Right renal pelvis (tissue), 4 donors: Measurements from ENCODE around the gene P2RY4. TPM values are rescaled to one million over a fixed set of nuclear protein-coding genes. Genes with fewer than 3 reads are reported as not detected.
"Not testable (repeated sequence)": the region's sequence is repeated elsewhere in the genome, so short reads cannot be mapped to it uniquely, and the experiment has no call there.

Source experiments
- DNase-seq, 4 donors: peaks; one replicate each; pipeline ENCODE4 v3.0.0-alpha.2; 2013; ENCODE audit warnings: low read depth in 4 of 4, low spot score in 3 of 4, missing footprints in 1 of 4
- polyA plus RNA-seq, 4 donors: library from polyadenylated mRNA; unstranded; fragments of 120-200 nt; gene quantifications; one replicate each; pipeline ENCODE4 v1.2.1, GENCODE V29; 2013; ENCODE audit not compliant: insufficient read length in 4 of 4

Gene P2RY4
- polyA plus RNA-seq, result under 1 TPM in 3 of 4 donors, not detected in 1; 0.18 to 0.33 (median 0.21) TPM

GRCh38 chrX:70260104-70260503 lies at the start of gene P2RY4:
TSS of gene P2RY4 (minus strand) at chrX:70260204. CDS start at chrX:70259624, 580 bp downstream.
- no peak for DNase-seq

DNA sequence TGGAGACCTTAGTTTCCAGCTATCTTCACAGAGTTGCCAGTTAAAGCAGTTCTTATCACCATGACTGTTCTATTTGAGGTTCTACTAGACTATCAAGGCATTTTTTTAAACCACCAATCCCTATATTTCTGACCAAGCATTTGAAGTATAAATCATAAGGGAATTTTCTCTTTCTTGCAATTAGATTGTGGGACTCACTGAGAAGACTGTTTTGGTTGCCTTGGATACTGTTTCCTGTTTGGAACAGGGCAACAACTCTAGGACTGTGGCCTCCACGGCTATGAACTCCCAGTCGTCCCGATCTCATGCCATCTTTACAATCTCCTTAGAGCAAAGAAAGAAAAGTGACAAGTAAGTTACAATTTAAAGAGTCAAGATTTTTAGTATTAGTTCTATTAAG lies 41.7 kb upstream of the P2RY4 start:
- DNase-seq, result no peak

GRCh38 chrX:70293621-70294020 lies 33.6 kb upstream of the P2RY4 start:
- DNase-seq, result no peak

DNA sequence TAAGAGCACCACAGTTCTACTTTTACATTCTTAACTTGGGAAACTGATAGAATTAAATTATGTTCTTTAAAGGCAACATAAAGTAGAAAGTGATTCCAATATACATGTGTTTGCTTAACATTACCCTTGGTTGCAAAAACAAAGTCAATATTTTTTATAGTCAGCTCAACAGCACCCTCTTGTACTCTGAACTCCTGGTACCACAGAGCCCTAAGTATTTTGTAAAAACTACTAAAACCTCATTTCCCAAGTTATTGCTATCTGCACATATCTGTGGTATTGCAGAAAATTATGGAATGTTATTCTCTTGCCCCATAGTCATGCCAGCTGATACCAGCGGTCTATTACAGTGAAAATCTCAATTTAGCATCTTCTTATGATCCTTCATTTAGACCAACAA lies 32.8 kb upstream of the P2RY4 start:
- DNase-seq, result no peak

- peak; percentile 53 to 67 (median 60) for DNase-seq
These were observed 30.1 kb upstream of the P2RY4 start, which contains the start of the genes KIF4A and PDZD11 for GRCh38 chrX:70289793-70290770. TSS of gene KIF4A (plus strand) at chrX:70290104. CDS start at chrX:70290459, 355 bp downstream. TSS of gene PDZD11 (minus strand) at chrX:70289927. CDS start at chrX:70289341, 586 bp downstream.

- DNase-seq, result no peak
These were observed 29.3 kb upstream of the P2RY4 start for GRCh38 chrX:70289168-70289792.

GRCh38 chrX:70281951-70282350 lies 21.9 kb upstream of the P2RY4 start, which contains the start of gene RAB41:
TSS of gene RAB41 (plus strand) at chrX:70282172. CDS start at chrX:70282218, 46 bp downstream.
- no peak for DNase-seq

- no peak for DNase-seq
These were observed 20.6 kb upstream of the P2RY4 start for GRCh38 chrX:70280573-70280972.

- no peak for DNase-seq
These were observed 19.1 kb upstream of the P2RY4 start for GRCh38 chrX:70279081-70279480.

GRCh38 chrX:70274029-70274428 lies 14.0 kb upstream of the P2RY4 start:
- not testable (repeated sequence) for DNase-seq

DNA sequence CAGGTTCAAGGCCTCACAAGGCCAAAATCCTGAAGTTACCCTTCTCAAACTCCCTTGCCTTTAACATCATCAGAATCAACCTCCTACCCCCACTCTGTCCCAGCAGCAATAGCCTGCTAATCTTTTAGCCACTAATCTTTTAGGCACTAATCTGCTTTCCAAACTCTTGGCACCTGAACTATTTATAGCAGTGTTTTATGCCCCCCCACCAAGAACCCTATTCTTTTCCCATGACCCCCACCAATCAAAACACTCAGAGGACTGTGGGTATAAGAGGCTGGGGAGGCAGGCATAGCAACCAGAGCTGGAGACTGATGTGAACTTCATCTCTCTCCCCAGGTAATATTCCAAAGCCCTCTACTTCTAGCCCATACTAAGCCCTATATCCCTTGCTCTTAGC lies 8.0 kb upstream of the P2RY4 start, which contains the start of gene ARR3:
ARR3 (plus strand) TSS at position 301 of the 400 bp plus-strand sequence. CDS start 1,052 bp downstream, outside the sequence.
- no peak for DNase-seq

- no peak for DNase-seq
These were observed 4.8 kb upstream of the P2RY4 start for GRCh38 chrX:70264784-70265183.

GRCh38 chrX:70262952-70263567 lies 3.1 kb upstream of the P2RY4 start:
- DNase-seq, result peak in 2 of 4 donors; percentile 0

- DNase-seq, result no peak
These were observed 2.3 kb downstream of the P2RY4 start for GRCh38 chrX:70257423-70258288.

DNA sequence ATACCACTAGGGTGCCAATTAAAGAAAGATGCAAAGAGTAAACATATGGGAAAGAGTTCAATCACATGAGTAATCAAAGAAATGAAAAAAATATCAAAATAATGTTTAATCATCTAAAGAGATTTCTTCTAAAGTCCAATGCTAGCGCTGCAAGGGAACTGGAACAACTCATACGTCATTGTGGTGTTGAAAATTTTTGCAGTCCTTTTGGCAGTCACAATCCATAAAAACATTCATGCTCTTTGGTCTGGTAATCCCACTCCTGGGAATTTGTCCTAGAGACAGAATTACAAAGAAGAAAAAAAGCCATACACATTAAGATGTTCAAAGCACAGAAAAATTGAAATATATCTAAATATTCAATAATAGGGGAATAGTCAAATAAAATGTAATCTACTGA lies 4.6 kb downstream of the P2RY4 start:
- no peak for DNase-seq

DNA sequence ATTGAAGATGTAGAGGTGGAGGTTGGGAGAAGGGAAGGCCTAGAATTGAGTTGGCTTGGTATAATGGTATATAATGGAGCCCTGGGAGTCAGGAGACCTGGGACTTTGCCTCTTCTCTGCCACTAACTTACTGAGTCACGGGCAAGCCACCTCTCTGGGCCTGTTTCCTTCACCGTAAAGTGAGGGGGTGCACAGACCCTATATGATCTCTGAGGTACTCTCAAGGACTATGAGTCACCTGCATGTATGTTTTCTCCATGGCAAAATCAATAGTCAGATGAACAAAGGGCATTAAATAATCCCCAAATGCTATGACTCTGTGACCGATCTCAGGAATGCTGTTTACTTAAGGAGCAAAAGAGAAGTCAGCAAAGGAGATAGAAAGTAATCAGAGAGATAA lies 5.1 kb downstream of the P2RY4 start:
- DNase-seq, result no peak

DNA sequence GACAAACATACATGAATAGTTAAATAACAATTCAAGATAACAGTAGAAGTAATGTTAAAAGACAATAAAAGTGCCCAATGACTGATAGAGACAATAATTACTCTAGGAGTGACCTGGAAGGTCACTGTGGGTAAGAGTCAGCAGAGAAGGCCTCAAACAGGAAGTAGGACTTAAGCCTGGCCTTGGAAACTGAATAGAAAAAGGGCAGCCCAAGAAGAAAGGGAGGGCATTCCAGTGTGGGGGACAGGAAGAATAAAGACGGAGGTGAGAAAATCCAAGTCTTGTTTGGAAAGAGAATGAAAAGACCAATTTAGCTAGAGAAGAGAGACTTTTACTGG lies 6.0 kb downstream of the P2RY4 start:
- no peak for DNase-seq

DNA sequence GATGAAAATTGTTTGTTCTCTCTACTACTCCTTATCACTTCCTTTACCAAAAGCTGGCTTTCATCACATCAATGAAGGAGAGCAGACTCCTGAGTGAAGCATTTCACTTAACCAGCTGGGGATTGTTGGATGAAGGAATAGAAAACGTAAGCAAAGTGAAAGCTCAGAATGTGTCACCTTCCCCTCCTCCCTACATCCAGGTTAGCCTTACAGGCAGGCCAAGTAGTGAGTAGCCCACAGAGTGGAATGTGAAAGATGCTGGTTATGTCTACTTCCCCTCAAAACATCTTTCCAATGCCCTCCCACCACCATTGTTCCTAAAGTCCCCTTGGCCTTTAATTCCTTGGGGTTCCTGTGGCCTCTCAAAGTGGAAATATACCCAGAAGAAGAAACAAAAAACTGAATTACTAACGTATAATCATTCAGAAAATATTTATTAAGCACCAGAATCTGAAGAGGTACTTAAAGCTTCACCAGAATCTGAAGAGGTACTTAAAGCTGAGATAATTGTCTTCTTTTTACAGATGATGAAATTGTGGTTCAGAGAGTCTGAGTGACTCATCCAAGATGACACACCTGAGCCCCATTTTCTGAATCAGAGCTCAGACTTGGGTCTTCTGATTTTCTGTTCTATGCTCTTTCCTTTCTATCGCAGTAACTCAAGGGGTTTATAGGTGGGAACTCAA lies 6.5 kb downstream of the P2RY4 start:
- no peak for DNase-seq

DNA sequence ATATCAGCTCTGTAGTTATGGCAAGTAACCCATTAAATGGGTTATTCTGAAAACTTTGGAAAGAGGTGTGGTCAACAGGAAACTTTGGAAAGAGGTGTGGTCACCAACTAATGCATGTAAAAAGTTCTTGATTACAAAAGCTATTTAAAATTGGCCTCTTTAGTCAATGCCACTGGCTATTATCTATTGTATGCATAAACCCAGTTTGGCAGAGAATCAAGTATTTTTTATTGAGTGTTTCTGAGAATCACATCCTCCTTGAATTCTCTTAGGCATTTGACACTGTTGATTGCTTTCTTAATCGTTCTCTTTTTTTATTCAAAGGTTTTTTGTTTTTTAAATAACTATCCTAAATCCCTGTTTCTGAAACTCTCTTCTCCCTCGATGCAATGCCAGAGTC lies 7.5 kb downstream of the P2RY4 start:
- no peak for DNase-seq
